HUES64 (cell line): ENCODE measurements around the gene MAGI2.

Source experiments
- H3K27ac ChIP-seq: 2 replicates; pipeline ENCODE4 v1.7.0; 2013; ENCODE audit warnings: low read depth, low read length, inconsistent platforms
- H3K27me3 ChIP-seq: 2 replicates; pipeline ENCODE4 v1.6.1; 2013; ENCODE audit warnings: mild to moderate bottlenecking, low read length; ENCODE audit not compliant: insufficient read depth
- H3K36me3 ChIP-seq: 2 replicates; pipeline ENCODE4 v1.6.1; 2013; ENCODE audit warnings: mild to moderate bottlenecking, low read length; ENCODE audit not compliant: insufficient read depth
- H3K4me1 ChIP-seq: 2 replicates; pipeline ENCODE4 v1.6.1; 2013; ENCODE audit warnings: mild to moderate bottlenecking, low read length, moderate library complexity; ENCODE audit not compliant: insufficient read depth
- H3K4me3 ChIP-seq: 2 replicates; pipeline ENCODE4 v1.5.1; 2013; ENCODE audit warnings: mild to moderate bottlenecking, low read length, moderate library complexity
- H3K9ac ChIP-seq: 2 replicates; pipeline ENCODE4 v1.6.1; 2013; ENCODE audit warnings: mild to moderate bottlenecking, low read depth, low read length
- H3K9me3 ChIP-seq: 2 replicates; pipeline ENCODE4 v1.6.1; 2013; ENCODE audit warnings: low read depth, low read length; ENCODE audit not compliant: insufficient read depth
- WGBS: fragments of 150-250, 120-280 bp; methylation state at CpG from one replicate; pipeline ENCODE4 v1.1.7; 2013; ENCODE audit warnings: missing lambda C conversion rate; 5-methylcytosine and 5-hydroxymethylcytosine counted together

The MAGI2 gene

GRCh38 chr7:79149831-79150230 lies 303.6 kb downstream of the MAGI2 start:
- WGBS, result 86% methylated on average over 1 of the region's 1 CpG

DNA sequence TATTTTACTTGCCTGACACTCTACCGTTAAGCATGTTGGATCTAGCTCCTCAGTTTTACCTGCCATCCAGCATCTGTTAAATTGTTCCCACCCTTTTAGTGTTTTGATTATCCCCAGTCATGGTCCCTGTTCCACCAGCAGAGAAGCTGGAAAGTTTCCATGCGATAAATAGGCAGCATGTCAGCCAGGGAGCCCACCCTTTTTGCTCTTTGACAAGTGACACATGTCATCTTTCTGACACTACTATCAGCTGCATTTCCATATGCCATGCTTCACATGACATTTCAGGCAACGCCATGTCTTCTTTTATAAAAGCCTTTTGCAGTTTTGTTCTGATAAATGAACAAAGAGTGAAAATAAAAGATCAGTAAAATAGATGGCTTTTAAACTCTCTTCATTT lies 310.8 kb downstream of the MAGI2 start:
- Histone ChIP-seq H3K36me3 (no peaks in the 10 kb centered on the region), H3K27ac (no peak overlapping the region), H3K4me3 (no peak overlapping the region), H3K9ac (no peak overlapping the region), H3K27me3 (no peaks in the 10 kb centered on the region), H3K9me3 (no peaks in the 10 kb centered on the region), H3K4me1 (no peaks in the 10 kb centered on the region)
- WGBS, result 95% methylated on average over 3 of the region's 3 CpGs

More at GRCh38 chr7:79149831-79150230, 303.6 kb downstream of the MAGI2 start:
- H3K9me3 ChIP-seq, result no peaks in the 10 kb centered on the region
- no peaks in the 10 kb centered on the region for H3K27me3 ChIP-seq
- H3K27ac ChIP-seq, result no peak overlapping the region
- H3K4me3 ChIP-seq, result no peak overlapping the region
- H3K4me1 ChIP-seq, result no peaks in the 10 kb centered on the region
- no peaks in the 10 kb centered on the region for H3K36me3 ChIP-seq
- H3K9ac ChIP-seq, result no peak overlapping the region

DNA sequence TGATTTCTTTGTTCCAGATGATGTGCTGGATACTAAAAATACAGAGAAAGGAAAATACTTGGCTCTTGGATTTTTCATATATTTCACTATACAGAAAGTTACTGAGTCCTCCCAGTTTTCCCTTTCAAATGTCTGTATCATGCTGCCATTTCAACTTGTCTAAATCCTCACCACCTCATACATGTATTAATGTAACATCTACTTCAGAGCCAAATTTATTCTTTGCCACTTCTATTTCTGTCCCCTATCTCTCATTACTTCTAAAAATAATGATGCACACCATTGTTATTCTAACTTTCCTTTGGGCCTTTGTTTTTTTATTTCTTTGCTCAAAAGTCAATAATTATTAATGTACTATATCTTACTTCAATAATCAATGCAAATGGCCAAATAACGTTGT lies 312.2 kb downstream of the MAGI2 start:
- H3K4me3 ChIP-seq, result no peak overlapping the region
- H3K27me3 ChIP-seq, result no peaks in the 10 kb centered on the region
- no peaks in the 10 kb centered on the region for H3K9me3 ChIP-seq
- no peak overlapping the region for H3K27ac ChIP-seq
- WGBS, result 90% methylated on average over 1 of the region's 1 CpG
- H3K36me3 ChIP-seq, result no peaks in the 10 kb centered on the region
- no peaks in the 10 kb centered on the region for H3K4me1 ChIP-seq
- H3K9ac ChIP-seq, result no peak overlapping the region

DNA sequence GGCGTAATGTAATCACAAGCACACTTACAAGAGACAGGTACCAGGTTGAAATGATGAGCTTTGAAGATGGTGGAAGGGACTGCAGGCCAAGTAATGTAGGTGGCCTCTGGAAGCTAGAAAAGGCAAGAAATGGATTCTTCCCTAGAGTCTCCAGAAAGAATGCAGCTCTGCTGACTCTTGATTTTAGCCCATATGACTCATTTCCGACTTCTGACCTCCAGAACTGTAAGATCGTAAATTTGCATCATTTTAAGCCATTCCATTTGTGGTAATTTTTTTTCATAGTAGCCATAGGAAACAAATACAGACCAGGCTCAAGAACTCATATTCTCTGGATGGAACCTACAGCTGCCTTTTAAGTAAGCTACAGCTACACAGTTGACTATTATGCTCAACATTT lies 315.5 kb downstream of the MAGI2 start:
- no peaks in the 10 kb centered on the region for H3K27me3 ChIP-seq
- 97% methylated on average over 3 of the region's 3 CpGs for WGBS
- H3K4me1 ChIP-seq, result no peaks in the 10 kb centered on the region
- no peaks in the 10 kb centered on the region for H3K9me3 ChIP-seq
- H3K9ac ChIP-seq, result no peak overlapping the region
- no peak overlapping the region for H3K4me3 ChIP-seq
- no peaks in the 10 kb centered on the region for H3K36me3 ChIP-seq
- no peak overlapping the region for H3K27ac ChIP-seq

GRCh38 chr7:79132844-79133451 lies 320.5 kb downstream of the MAGI2 start:
- Histone ChIP-seq H3K27ac (no peak overlapping the region), H3K9ac (no peak overlapping the region), H3K36me3 (no peaks in the 10 kb centered on the region), H3K27me3 (no peaks in the 10 kb centered on the region), H3K4me1 (no peaks in the 10 kb centered on the region), H3K9me3 (no peaks in the 10 kb centered on the region), H3K4me3 (no peak overlapping the region)
- WGBS, result 94% methylated on average over 3 of the region's 4 CpGs

DNA sequence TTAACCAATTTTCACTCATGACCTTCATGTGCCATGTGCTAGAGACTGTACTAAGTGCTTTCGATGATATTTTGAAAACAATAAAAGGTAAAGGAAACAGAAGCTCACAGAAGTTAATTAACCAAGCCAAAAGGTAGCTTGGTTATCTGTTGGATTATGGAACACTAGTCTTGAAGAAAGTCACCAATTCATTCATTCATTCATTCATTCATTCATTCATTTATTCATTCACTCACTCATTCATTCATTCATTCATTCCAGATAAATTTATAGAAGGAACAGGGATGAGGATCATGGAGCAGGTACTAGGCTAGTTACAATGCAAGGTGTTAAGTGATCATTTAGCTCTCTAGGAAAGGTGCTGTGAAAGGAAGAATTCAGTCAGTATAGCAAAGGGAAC lies 322.8 kb downstream of the MAGI2 start:
- Histone ChIP-seq H3K4me1 (no peaks in the 10 kb centered on the region), H3K9ac (no peak overlapping the region), H3K36me3 (no peaks in the 10 kb centered on the region), H3K9me3 (no peaks in the 10 kb centered on the region), H3K27me3 (no peaks in the 10 kb centered on the region), H3K4me3 (no peak overlapping the region), H3K27ac (no peak overlapping the region)
- 89% methylated on average over 1 of the region's 1 CpG for whole genome bisulfite sequencing

- no peak overlapping the region for H3K27ac ChIP-seq
- H3K36me3 ChIP-seq, result no peaks in the 10 kb centered on the region
- H3K9me3 ChIP-seq, result no peaks in the 10 kb centered on the region
- 100% methylated on average over 2 of the region's 2 CpGs for WGBS
- H3K9ac ChIP-seq, result no peak overlapping the region
- no peaks in the 10 kb centered on the region for H3K27me3 ChIP-seq
- no peaks in the 10 kb centered on the region for H3K4me1 ChIP-seq
- no peak overlapping the region for H3K4me3 ChIP-seq
Measured at GRCh38 chr7:79124331-79124730, 329.1 kb downstream of the MAGI2 start.

- Histone ChIP-seq H3K36me3 (no peaks in the 10 kb centered on the region), H3K4me1 (no peaks in the 10 kb centered on the region), H3K27ac (no peak overlapping the region), H3K4me3 (no peak overlapping the region), H3K9me3 (no peaks in the 10 kb centered on the region), H3K27me3 (no peaks in the 10 kb centered on the region), H3K9ac (no peak overlapping the region)
- no CpG with 5 or more reads among the region's 1 CpG for WGBS
Measured at GRCh38 chr7:79118143-79118542, 335.3 kb downstream of the MAGI2 start.

- H3K27me3 ChIP-seq, result no peaks in the 10 kb centered on the region
Measured at GRCh38 chr7:79096361-79096805, 357.1 kb downstream of the MAGI2 start.

GRCh38 chr7:79093421-79093820 lies 360.0 kb downstream of the MAGI2 start:
- H3K4me3 ChIP-seq, result no peak overlapping the region
- H3K9ac ChIP-seq, result no peak overlapping the region
- H3K27ac ChIP-seq, result no peak overlapping the region
- H3K27me3 ChIP-seq, result no peaks in the 10 kb centered on the region
- no peaks in the 10 kb centered on the region for H3K36me3 ChIP-seq
- no peaks in the 10 kb centered on the region for H3K9me3 ChIP-seq
- H3K4me1 ChIP-seq, result no peaks in the 10 kb centered on the region

More at GRCh38 chr7:79096361-79096805, 357.1 kb downstream of the MAGI2 start:
- Histone ChIP-seq H3K9me3 (no peaks in the 10 kb centered on the region), H3K36me3 (no peaks in the 10 kb centered on the region), H3K4me1 (no peaks in the 10 kb centered on the region), H3K27ac (no peak overlapping the region), H3K9ac (no peak overlapping the region), H3K4me3 (no peak overlapping the region)
- WGBS, result 88% methylated on average over 1 of the region's 1 CpG

- Histone ChIP-seq H3K9me3 (no peaks in the 10 kb centered on the region), H3K27ac (no peak overlapping the region), H3K9ac (no peak overlapping the region), H3K27me3 (no peaks in the 10 kb centered on the region), H3K4me1 (no peaks in the 10 kb centered on the region), H3K4me3 (no peak overlapping the region), H3K36me3 (no peaks in the 10 kb centered on the region)
- WGBS, result 97% methylated on average over 2 of the region's 2 CpGs
Measured at GRCh38 chr7:79091661-79092060, 361.8 kb downstream of the MAGI2 start.

GRCh38 chr7:79091011-79091410 lies 362.5 kb downstream of the MAGI2 start:
- Histone ChIP-seq H3K9me3 (peaks cover 3% of the 10 kb centered on the region; the same call in 1 of the 2 replicates), H3K9ac (no peak overlapping the region), H3K4me1 (no peaks in the 10 kb centered on the region), H3K27ac (no peak overlapping the region), H3K27me3 (no peaks in the 10 kb centered on the region), H3K36me3 (no peaks in the 10 kb centered on the region), H3K4me3 (no peak overlapping the region)
- WGBS, result 89% methylated on average over 4 of the region's 4 CpGs
